AG09319 (cell line): ENCODE data around the gene CCDC192.

Experiments used
- DNase-seq: peaks from one replicate; pipeline ENCODE4 v3.0.0-alpha.2; 2010; ENCODE audit warnings: low read depth; ENCODE audit errors: extremely low read depth
- TF ChIP-seq, protein P1 (sequence below): IDR thresholded peaks from 2 replicates; pipeline ENCODE4 v1.5.1; 2011; ENCODE audit warnings: low read depth, mild to moderate bottlenecking, inconsistent platforms, low read length, moderate library complexity

The CCDC192 gene

DNA sequence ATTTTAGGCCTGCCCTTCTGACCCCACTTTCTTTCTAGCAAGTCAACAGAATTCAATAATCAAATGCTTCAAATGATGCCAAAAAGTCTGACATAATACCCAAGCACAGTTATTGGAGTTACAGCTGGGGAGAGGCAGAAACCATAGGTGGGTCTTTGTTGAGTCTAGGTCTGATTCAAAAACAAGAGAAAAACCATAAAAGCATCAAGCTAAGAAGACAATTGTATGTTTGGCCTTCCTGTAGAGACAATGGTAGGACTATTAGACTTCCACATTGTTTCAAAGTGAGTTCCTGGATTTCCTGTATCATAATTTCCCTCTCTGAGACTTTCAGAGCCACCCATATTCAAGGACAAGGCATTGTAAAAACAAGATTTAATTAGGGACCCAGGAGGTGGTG is 16.8 kb upstream of the CCDC192 start:
- DNase-seq = no peak
- TF ChIP-seq, protein P1, sequence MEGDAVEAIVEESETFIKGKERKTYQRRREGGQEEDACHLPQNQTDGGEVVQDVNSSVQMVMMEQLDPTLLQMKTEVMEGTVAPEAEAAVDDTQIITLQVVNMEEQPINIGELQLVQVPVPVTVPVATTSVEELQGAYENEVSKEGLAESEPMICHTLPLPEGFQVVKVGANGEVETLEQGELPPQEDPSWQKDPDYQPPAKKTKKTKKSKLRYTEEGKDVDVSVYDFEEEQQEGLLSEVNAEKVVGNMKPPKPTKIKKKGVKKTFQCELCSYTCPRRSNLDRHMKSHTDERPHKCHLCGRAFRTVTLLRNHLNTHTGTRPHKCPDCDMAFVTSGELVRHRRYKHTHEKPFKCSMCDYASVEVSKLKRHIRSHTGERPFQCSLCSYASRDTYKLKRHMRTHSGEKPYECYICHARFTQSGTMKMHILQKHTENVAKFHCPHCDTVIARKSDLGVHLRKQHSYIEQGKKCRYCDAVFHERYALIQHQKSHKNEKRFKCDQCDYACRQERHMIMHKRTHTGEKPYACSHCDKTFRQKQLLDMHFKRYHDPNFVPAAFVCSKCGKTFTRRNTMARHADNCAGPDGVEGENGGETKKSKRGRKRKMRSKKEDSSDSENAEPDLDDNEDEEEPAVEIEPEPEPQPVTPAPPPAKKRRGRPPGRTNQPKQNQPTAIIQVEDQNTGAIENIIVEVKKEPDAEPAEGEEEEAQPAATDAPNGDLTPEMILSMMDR = no peak

DNA sequence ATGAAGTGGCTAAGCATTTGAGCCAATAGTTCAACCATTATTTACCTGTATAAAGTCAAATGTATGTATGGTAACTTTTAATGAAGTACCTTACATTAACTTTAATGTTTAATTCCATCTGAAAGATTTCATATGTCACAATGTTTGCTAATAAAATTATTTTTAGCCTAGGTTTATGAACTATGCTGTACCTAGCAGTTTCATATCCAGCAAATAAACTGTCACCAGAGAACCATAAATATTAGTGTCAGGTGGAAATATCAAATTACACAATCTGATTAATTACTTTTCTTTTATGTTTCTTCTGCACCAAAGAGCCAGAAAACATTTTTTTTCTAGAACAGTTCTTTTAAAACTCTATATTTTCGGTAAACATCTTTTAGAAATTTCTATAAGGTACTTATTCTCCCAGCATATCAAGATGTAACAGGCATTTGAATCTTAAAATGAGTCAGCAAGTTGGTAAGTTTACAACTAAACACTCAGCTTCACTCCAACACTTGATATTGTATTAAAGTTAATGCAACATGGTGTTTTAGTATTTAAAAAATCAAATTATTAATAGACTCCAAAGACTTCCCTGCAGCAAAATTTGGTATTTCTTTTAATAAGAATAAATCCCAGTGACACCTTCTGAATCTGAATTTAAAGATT is 8.5 kb upstream of the CCDC192 start:
- DNase-seq = no peak
- TF ChIP-seq, protein P1 = no peak

DNA sequence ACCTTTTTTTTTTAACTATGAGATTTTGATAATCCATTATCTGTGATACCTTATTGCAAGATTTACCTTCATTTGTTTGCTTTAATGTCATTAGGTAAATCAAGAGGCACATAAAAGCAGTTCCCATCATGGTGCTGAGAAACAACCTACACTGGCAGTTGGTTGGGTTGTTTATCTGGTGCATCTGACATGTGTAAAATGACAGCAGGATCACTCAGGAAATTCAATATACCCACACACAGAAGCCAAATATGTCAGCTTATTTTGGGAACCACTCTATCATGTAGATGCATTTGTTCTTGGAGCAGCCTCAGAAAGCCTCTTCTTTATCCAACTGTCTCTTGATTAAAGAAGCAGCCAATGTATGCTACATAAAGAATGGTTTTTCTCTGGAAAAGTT is 7.8 kb upstream of the CCDC192 start:
- DNase-seq = no peak
- TF ChIP-seq, protein P1 = no peak

DNA sequence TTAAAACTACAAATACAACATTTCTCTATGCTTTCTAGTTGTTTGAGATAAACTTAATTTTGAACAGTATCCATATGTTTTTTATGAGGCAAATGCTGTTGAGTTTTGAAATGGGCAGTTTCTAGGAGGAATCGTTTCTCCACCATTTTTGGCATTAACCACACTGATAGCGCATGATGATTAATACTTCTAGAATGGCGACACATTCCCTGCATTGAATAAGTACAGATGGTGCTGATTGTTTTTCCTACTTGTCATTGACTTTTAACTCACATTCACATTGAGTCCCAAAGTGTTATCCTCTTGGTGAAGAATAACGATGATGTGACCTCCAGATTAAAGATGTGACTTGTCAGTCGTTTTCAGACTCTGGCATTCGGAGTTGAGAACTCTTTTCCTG is 6.5 kb upstream of the CCDC192 start:
- TF ChIP-seq, protein P1 = no peak
- DNase-seq = no peak

DNA sequence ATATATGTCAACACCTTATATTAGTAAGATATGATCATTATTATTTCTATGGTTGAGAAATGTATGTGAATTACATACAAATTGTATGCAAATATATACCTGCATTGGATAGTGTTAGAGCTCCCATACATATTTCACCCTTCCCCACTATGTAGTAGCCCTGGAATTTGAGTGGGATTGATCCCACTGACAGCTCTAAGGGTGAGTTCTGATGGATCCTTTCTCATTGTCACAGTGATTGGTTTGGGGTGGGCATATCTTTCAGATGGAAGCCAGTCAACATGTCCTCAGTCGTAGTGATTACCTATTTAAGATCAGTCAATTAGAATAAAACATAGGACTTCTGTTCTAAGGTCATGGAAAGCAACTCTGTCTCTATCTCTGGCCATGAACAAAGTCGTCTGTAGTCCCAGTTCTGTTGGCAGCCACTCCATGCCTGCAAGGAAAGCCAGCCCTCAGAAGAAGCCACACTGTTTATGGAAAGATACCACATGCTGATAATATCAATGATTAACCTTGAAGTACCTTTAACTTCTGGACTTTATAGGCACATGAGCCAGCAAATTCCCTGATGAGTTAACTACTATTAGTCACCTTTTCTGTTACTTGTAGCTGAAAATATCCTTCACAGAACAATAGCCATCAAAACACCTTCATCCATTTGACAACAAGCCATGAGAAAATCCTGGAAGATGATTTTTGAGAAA is 5.1 kb upstream of the CCDC192 start:
- DNase-seq = no peak
- TF ChIP-seq, protein P1 = no peak

DNA sequence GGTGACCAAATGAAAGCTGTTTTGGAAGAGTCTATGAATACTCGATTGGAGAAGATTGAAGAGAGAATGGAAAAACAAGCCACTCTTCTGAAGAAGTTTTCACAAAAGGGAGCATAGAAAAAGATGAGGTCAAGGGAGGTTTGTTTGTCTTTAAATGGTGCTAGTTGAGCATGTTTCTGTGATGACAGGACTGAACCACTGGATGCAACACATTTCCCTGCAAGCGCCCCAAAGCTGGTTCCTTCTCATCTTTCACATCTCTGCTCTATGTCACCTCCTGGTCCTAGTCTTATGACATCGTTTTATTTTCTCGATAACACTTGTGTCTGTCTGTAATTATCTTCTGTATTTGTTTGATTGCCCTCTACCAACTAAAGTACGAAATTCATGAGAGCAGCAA is 3.8 kb upstream of the CCDC192 start:
- TF ChIP-seq, protein P1 = no peak
- no peak for DNase-seq

DNA sequence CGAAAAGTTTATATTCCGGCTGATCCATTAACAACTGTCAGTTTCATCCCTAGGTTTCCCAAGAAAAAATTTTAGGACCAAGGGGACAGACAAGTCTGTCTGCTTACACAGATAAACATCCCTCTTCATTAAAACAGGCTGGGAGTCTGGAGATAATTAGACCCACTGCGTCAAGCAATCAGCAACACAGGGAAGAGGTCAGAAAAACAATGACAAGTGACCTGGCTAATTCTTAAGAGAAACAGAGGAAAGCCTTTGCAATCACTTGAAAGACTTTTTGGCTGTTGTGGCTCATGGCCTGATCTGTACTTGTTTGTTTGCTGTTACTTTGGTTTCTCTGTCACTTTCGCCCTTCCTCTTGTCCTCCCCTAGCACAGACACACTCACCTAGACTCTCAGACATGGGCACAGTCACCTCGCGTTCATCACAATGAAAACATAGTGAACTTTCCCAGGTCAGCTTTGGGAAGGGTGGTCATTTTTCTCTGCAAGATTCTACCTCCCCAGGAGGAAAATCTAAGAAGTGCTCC is 2.9 kb upstream of the CCDC192 start:
- TF ChIP-seq, protein P1 = no peak
- DNase-seq = no peak
